Esophagus muscularis mucosa (tissue), 3 donors: ENCODE measurements around the gene FMC1.

Experiments
- POLR2A ChIP-seq: fragments of 450-650 bp; IDR thresholded peaks from one replicate; pipeline ENCODE4 v1.6.1; 2017; ENCODE audit warnings: antibody characterized with exemption, moderate library complexity, mild to moderate bottlenecking, low read depth
- TF ChIP-seq, protein P1 (sequence below), 3 experiments: fragments of 200-600 bp in 2 of 3; fragments of 450-650 bp in 1 of 3; sonication (generic) in 2 of 3; IDR thresholded peaks; one replicate each; pipeline ENCODE4 v1.5.1; 2017 to 2019; ENCODE audit warnings: antibody characterized with exemption in 3 of 3, mild to moderate bottlenecking in 2 of 3, moderate library complexity in 1 of 3

- no peak for TF ChIP-seq POLR2A
- TF ChIP-seq, protein P1, sequence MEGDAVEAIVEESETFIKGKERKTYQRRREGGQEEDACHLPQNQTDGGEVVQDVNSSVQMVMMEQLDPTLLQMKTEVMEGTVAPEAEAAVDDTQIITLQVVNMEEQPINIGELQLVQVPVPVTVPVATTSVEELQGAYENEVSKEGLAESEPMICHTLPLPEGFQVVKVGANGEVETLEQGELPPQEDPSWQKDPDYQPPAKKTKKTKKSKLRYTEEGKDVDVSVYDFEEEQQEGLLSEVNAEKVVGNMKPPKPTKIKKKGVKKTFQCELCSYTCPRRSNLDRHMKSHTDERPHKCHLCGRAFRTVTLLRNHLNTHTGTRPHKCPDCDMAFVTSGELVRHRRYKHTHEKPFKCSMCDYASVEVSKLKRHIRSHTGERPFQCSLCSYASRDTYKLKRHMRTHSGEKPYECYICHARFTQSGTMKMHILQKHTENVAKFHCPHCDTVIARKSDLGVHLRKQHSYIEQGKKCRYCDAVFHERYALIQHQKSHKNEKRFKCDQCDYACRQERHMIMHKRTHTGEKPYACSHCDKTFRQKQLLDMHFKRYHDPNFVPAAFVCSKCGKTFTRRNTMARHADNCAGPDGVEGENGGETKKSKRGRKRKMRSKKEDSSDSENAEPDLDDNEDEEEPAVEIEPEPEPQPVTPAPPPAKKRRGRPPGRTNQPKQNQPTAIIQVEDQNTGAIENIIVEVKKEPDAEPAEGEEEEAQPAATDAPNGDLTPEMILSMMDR (IDR thresholded peaks at IDR 0.05) = no peak
Measured at GRCh38 chr7:139370943-139371313, 29.8 kb downstream of the FMC1 start.
